A673 (cell line): ENCODE measurements around the gene GAS7. TPM values are rescaled to one million over a fixed set of nuclear protein-coding genes. Genes with fewer than 3 reads are reported as not detected.

Experiments used
- BruUV-seq: library from RNA; stranded (reverse); fragments of 400-500 nt; replicated peaks from 2 replicates; lab custom pipeline; 2021; lab: Mats Ljungman, UMichigan
- CTCF ChIA-PET: fragments of 300-600 bp; sonication (Branson Sonifier 250); formaldehyde crosslinking; loops from one replicate; lab custom pipeline; 2022; ENCODE audit warnings: antibody characterized with exemption; lab: Charles Lee
- POLR2A ChIA-PET: fragments of 300-600 bp; sonication (Branson Sonifier 250); formaldehyde crosslinking; loops from one replicate; lab custom pipeline; 2022; ENCODE audit warnings: antibody characterized with exemption; ENCODE audit not compliant: low non-redundant PET; lab: Charles Lee
- DNase-seq: peaks from one replicate; pipeline ENCODE4 v3.0.0-alpha.2; 2015; ENCODE audit warnings: low spot score
- H3K27ac ChIP-seq: fragments of 200-600 bp; sonication (generic); 2 replicates; pipeline ENCODE4 v1.5.1; 2016; ENCODE audit warnings: mixed run types, low read depth, mild to moderate bottlenecking, mixed read lengths, antibody characterized with exemption, low read length; ENCODE audit not compliant: poor library complexity, severe bottlenecking
- H3K27me3 ChIP-seq: fragments of 200-600 bp; sonication (generic); replicated peaks from 2 replicates; pipeline ENCODE4 v1.6.1; 2017; ENCODE audit warnings: mixed run types, low read depth, mild to moderate bottlenecking, mixed read lengths, antibody characterized with exemption, low read length; ENCODE audit not compliant: insufficient read depth, poor library complexity
- H3K36me3 ChIP-seq: fragments of 200-600 bp; sonication (generic); 2 replicates; pipeline ENCODE4 v1.6.1; 2016; ENCODE audit warnings: mixed run types, mild to moderate bottlenecking, mixed read lengths, antibody characterized with exemption, low read length; ENCODE audit not compliant: insufficient read depth, poor library complexity, severe bottlenecking
- H3K4me1 ChIP-seq: fragments of 200-600 bp; sonication (generic); 2 replicates; pipeline ENCODE4 v1.6.1; 2017; ENCODE audit warnings: mixed run types, mild to moderate bottlenecking, mixed read lengths, antibody characterized with exemption, low read length; ENCODE audit not compliant: insufficient read depth, poor library complexity, severe bottlenecking
- H3K4me3 ChIP-seq: fragments of 200-600 bp; sonication (generic); 2 replicates; pipeline ENCODE4 v1.5.1; 2016; ENCODE audit warnings: low read depth, mixed run types, mild to moderate bottlenecking, mixed read lengths, low read length; ENCODE audit not compliant: poor library complexity, severe bottlenecking
- H3K9me3 ChIP-seq: fragments of 200-600 bp; sonication (generic); 2 replicates; pipeline ENCODE4 v1.6.1; 2016; ENCODE audit warnings: mixed run types, low read depth, mild to moderate bottlenecking, mixed read lengths, antibody characterized with exemption, low read length; ENCODE audit not compliant: poor library complexity, severe bottlenecking
- EZH2 ChIP-seq: fragments of 200-600 bp; sonication (generic); IDR thresholded peaks from 2 replicates; pipeline ENCODE4 v1.6.1; 2017; ENCODE audit warnings: borderline replicate concordance, low read depth, mild to moderate bottlenecking, mixed read lengths, antibody characterized with exemption, low read length; ENCODE audit not compliant: poor library complexity, severe bottlenecking
- intact Hi-C: fragments of 100-400 bp; cut with micrococcal nuclease; formaldehyde crosslinking; loops from one replicate; pipeline ENCODE4 v1.10.0; 2022; ENCODE audit not compliant: unreplicated experiment
- total RNA-seq: library from RNA; stranded (reverse); gene quantifications from 2 replicates; pipeline ENCODE4 v1.2.3, GENCODE V29; 2021
- TF ChIP-seq, protein P1 (sequence below): fragments of 300-800, 200-600 bp; sonication (generic); conservative IDR thresholded peaks from 2 replicates; pipeline ENCODE4 v1.5.1; 2017; ENCODE audit warnings: low read depth, mild to moderate bottlenecking, antibody characterized with exemption, low read length, moderate library complexity, mixed read lengths

Gene GAS7
- total RNA-seq, 1 experiment from 2014 or later, result 2.3 TPM

DNA sequence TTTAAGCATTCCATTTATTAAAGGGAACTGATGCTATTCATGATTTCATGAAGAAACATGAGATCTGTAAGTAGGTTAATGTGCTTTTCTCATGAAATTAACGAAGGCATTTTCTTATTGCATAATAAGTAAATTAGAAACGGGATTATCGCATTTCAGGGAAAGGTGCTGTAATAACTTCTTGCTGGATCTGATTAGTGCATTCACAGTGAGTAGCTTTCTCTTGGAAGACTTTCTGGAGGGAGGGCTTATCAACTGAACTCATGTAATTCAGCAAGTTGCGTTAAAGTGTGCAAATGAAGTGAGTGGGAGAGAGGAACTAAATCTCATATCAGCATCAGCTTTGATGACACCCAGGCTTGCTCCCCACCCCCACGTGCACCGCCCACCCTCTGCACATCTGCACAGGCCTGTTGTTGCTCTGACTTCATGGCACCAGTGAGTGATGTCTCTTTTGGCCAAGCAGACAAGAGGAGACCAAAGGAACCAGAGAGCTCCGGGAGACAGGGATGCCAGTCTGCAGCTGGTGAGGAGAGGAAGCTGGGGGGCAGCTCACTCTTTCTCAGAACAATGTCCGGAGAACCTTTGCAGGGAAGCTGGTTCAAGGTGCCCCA lies 26.3 kb upstream of the GAS7 start:
- H3K36me3 ChIP-seq, result no peaks in the 10 kb centered on the region
- no peak overlapping the region for H3K27ac ChIP-seq
- ChIA-PET CTCF (interaction anchor here (0.6 kb wide), 1 partner anchor 12 kb away, joined by 5 read pairs; no protein-coding TSS in a partner anchor), POLR2A (no interaction called here)
- DNase-seq, result no peak
- TF ChIP-seq EZH2, result no peak
- TF ChIP-seq, protein P1, sequence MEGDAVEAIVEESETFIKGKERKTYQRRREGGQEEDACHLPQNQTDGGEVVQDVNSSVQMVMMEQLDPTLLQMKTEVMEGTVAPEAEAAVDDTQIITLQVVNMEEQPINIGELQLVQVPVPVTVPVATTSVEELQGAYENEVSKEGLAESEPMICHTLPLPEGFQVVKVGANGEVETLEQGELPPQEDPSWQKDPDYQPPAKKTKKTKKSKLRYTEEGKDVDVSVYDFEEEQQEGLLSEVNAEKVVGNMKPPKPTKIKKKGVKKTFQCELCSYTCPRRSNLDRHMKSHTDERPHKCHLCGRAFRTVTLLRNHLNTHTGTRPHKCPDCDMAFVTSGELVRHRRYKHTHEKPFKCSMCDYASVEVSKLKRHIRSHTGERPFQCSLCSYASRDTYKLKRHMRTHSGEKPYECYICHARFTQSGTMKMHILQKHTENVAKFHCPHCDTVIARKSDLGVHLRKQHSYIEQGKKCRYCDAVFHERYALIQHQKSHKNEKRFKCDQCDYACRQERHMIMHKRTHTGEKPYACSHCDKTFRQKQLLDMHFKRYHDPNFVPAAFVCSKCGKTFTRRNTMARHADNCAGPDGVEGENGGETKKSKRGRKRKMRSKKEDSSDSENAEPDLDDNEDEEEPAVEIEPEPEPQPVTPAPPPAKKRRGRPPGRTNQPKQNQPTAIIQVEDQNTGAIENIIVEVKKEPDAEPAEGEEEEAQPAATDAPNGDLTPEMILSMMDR, result no peak
- no peaks in the 10 kb centered on the region for H3K9me3 ChIP-seq
- no TSS peak for BruUV-seq
- no peaks in the 10 kb centered on the region for H3K27me3 ChIP-seq
- intact Hi-C loops, result no loop called here
- H3K4me3 ChIP-seq, result no peak overlapping the region
- no peaks in the 10 kb centered on the region for H3K4me1 ChIP-seq

DNA sequence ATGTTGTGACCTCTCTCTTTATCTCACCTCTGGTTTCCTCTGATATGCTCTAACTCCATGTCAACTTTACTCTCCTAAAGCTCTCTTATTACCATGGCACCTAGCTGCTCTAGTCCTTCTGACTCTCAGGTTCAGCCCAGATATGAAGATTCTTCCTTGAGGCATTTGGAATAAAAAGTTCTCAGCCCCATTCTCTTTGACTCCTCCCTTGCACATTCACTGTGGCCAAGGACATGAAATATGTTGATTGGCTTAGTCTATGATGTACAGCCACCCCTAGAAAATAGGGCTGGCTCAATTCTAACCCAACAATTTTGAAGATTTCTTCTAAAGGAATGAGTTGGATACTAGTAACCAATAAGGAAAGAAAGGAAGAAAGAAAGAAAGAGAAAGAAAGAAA lies 20.8 kb upstream of the GAS7 start:
- ChIA-PET CTCF (no interaction called here), POLR2A (no interaction called here)
- no peak for DNase-seq
- no peaks in the 10 kb centered on the region for H3K9me3 ChIP-seq
- TF ChIP-seq, protein P1, result no peak
- TF ChIP-seq EZH2, result no peak
- intact Hi-C loops, result no loop called here
- no TSS peak for BruUV-seq
- H3K27me3 ChIP-seq, result no peaks in the 10 kb centered on the region
- no peaks in the 10 kb centered on the region for H3K4me1 ChIP-seq
- no peak overlapping the region for H3K27ac ChIP-seq
- no peak overlapping the region for H3K4me3 ChIP-seq
- no peaks in the 10 kb centered on the region for H3K36me3 ChIP-seq

DNA sequence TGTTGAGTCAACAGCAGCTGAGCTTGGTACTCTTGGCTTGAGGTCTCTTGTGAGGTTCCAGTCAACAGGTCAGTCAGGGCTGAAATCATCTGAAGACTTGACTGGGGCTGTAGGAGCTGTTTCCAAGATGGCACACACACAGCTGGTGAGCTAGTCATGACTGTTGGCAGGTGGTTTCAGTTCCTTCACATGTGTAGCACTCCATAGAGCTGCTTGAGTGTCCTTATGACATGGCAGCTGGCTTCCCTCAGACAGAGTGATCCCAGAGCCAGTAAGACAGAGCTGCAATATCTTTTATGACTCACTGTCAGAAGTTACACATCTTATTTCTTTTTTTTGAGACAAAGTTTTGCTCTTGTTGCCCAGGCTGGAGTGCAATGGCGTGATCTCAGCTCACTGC lies 19.5 kb upstream of the GAS7 start:
- H3K27me3 ChIP-seq, result no peaks in the 10 kb centered on the region
- BruUV-seq, result no TSS peak
- intact Hi-C loops, result no loop called here
- TF ChIP-seq, protein P1, result no peak
- TF ChIP-seq EZH2, result no peak
- POLR2A ChIA-PET, result no interaction called here
- CTCF ChIA-PET, result no interaction called here
- no peak overlapping the region for H3K27ac ChIP-seq
- no peaks in the 10 kb centered on the region for H3K4me1 ChIP-seq
- no peak for DNase-seq
- H3K9me3 ChIP-seq, result no peaks in the 10 kb centered on the region
- no peaks in the 10 kb centered on the region for H3K36me3 ChIP-seq
- no peak overlapping the region for H3K4me3 ChIP-seq
